Kidney epithelial cell (primary cell): ENCODE data around the gene USP21. TPM values are rescaled to one million over a fixed set of nuclear protein-coding genes. Genes with fewer than 3 reads are reported as not detected.

Experiments used
- DNase-seq: peaks from one replicate; pipeline ENCODE4 v3.0.0-alpha.2; 2010; ENCODE audit warnings: low read depth
- H3K27me3 ChIP-seq: 2 replicates; pipeline ENCODE4 v1.6.0; 2011; ENCODE audit warnings: low read length; ENCODE audit not compliant: control insufficient read depth, insufficient read depth
- H3K36me3 ChIP-seq: 2 replicates; pipeline ENCODE4 v1.5.1; 2011; ENCODE audit warnings: low read length; ENCODE audit not compliant: control insufficient read depth, insufficient read depth
- H3K4me3 ChIP-seq: 2 replicates; pipeline ENCODE4 v1.5.1; 2011; ENCODE audit warnings: low read depth, mild to moderate bottlenecking, control low read depth, low read length
- CTCF ChIP-seq: IDR thresholded peaks from 2 replicates; pipeline ENCODE4 v1.5.1; 2011; ENCODE audit warnings: mild to moderate bottlenecking, moderate library complexity, low read length, control low read depth, inconsistent platforms; ENCODE audit not compliant: insufficient read depth, poor library complexity, severe bottlenecking
- total RNA-seq: library from RNA; depleted of rRNA; stranded (reverse); fragments of >200 nt; gene quantifications from 2 replicates; pipeline ENCODE4 v1.2.3, GENCODE V29; 2015

USP21 gene
- total RNA-seq, 1 donor from 2014 or later: 10.5 TPM

DNA sequence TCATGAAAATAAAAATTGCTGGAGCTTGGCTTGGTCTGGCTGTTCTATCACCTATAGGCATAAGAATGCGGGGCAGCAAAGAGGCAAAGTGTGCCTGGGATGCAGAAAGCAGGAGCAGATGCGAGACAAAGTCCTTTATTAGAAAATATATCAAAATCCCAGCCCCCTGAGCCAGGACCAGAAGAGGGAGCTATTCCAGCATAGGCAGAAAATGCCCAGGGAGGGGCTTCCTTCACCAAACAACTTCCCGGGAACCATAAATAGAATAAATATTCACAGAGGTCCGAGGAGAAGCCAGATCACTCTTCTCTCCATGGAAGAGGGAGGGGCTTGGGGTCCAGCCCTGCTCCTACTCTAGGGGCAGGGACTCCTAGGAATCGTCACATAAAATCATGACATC, 11.9 kb downstream of the USP21 start:
- no peak overlapping the region for H3K4me3 ChIP-seq
- no peaks in the 10 kb centered on the region for H3K27me3 ChIP-seq
- H3K36me3 ChIP-seq: peaks cover 3% of the 10 kb centered on the region
- DNase-seq: no peak
- TF ChIP-seq CTCF: no peak

GRCh38 chr1:161171696-161172095, 12.4 kb downstream of the USP21 start:
- DNase-seq: no peak
- Histone ChIP-seq H3K36me3 (peaks cover 3% of the 10 kb centered on the region), H3K4me3 (no peak overlapping the region), H3K27me3 (no peaks in the 10 kb centered on the region)
- TF ChIP-seq CTCF: no peak

GRCh38 chr1:161172349-161172748, 13.0 kb downstream of the USP21 start:
- Histone ChIP-seq H3K4me3 (no peak overlapping the region), H3K36me3 (peaks cover 3% of the 10 kb centered on the region), H3K27me3 (no peaks in the 10 kb centered on the region)
- no peak for DNase-seq
- TF ChIP-seq CTCF: no peak

GRCh38 chr1:161172776-161173376, 13.6 kb downstream of the USP21 start:
- TF ChIP-seq CTCF: no peak
- H3K4me3 ChIP-seq: no peak overlapping the region
- no peak for DNase-seq

GRCh38 chr1:161173711-161174110, 14.4 kb downstream of the USP21 start:
- no peak for DNase-seq
- Histone ChIP-seq H3K36me3 (peaks cover 3% of the 10 kb centered on the region), H3K27me3 (no peaks in the 10 kb centered on the region), H3K4me3 (no peak overlapping the region)
- TF ChIP-seq CTCF: no peak

More at GRCh38 chr1:161172776-161173376, 13.6 kb downstream of the USP21 start:
- no peaks in the 10 kb centered on the region for H3K27me3 ChIP-seq
- H3K36me3 ChIP-seq: peaks cover 3% of the 10 kb centered on the region

- DNase-seq: no peak
- Histone ChIP-seq H3K27me3 (no peaks in the 10 kb centered on the region), H3K4me3 (no peak overlapping the region), H3K36me3 (peaks cover 2% of the 10 kb centered on the region)
- TF ChIP-seq CTCF: no peak
These were observed 15.6 kb downstream of the USP21 start for GRCh38 chr1:161174911-161175310.
